B cell (primary cell): ENCODE measurements around the gene HEBP1.

Source experiments
- CTCF ChIP-seq: fragments of 200-600 bp; IDR thresholded peaks from one replicate; pipeline ENCODE4 v1.8.0; 2022; ENCODE audit warnings: antibody characterized with exemption, mild to moderate bottlenecking
- EZH2 ChIP-seq: IDR thresholded peaks from 2 replicates; pipeline ENCODE4 v1.6.1; 2012; ENCODE audit warnings: borderline replicate concordance, low read depth, mild to moderate bottlenecking, moderate library complexity, low read length; ENCODE audit not compliant: insufficient read depth, poor library complexity, severe bottlenecking

GRCh38 chr12:12977231-12977630, 22.8 kb downstream of the HEBP1 start:
- no peak for TF ChIP-seq CTCF
- no peak for TF ChIP-seq EZH2
